ENCODE measurements around the gene XRCC2. TPM values are rescaled to one million over a fixed set of nuclear protein-coding genes. Genes with fewer than 3 reads are reported as not detected.

Gene XRCC2
- total RNA-seq, 4 donors from 2014 or later, result 0.35 to 0.84 (median 0.66) TPM

GRCh38 chr7:152615031-152615741 is 60.8 kb downstream of the XRCC2 start:
- no peaks in the 10 kb centered on the region for H3K4me1 ChIP-seq
- H3K4me3 ChIP-seq, result no peak overlapping the region
- no peak for ATAC-seq
- WGBS, 2 donors (ENCODE audit: low coverage in 1 of 2), result 40% methylated on average over 3 of the region's 13 CpGs; no CpG with 5 or more reads in 1 of the 2 donors
- H3K27ac ChIP-seq, result no peak overlapping the region
- H3K27me3 ChIP-seq, result no peaks in the 10 kb centered on the region
- no peaks in the 10 kb centered on the region for H3K9me3 ChIP-seq
- TF ChIP-seq, protein P1, sequence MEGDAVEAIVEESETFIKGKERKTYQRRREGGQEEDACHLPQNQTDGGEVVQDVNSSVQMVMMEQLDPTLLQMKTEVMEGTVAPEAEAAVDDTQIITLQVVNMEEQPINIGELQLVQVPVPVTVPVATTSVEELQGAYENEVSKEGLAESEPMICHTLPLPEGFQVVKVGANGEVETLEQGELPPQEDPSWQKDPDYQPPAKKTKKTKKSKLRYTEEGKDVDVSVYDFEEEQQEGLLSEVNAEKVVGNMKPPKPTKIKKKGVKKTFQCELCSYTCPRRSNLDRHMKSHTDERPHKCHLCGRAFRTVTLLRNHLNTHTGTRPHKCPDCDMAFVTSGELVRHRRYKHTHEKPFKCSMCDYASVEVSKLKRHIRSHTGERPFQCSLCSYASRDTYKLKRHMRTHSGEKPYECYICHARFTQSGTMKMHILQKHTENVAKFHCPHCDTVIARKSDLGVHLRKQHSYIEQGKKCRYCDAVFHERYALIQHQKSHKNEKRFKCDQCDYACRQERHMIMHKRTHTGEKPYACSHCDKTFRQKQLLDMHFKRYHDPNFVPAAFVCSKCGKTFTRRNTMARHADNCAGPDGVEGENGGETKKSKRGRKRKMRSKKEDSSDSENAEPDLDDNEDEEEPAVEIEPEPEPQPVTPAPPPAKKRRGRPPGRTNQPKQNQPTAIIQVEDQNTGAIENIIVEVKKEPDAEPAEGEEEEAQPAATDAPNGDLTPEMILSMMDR (IDR thresholded peaks at IDR 0.05), result no peak
- TF ChIP-seq EP300 (IDR thresholded peaks at IDR 0.05), result no peak
- no peak for TF ChIP-seq POLR2AphosphoS5 (IDR thresholded peaks at IDR 0.05)
- no peak for TF ChIP-seq POLR2A (IDR thresholded peaks at IDR 0.05)
- H3K36me3 ChIP-seq, result no peaks in the 10 kb centered on the region

- Histone ChIP-seq H3K27ac (no peak overlapping the region), H3K4me3 (no peak overlapping the region), H3K36me3 (no peaks in the 10 kb centered on the region), H3K27me3 (no peaks in the 10 kb centered on the region), H3K4me1 (no peaks in the 10 kb centered on the region), H3K9me3 (no peaks in the 10 kb centered on the region)
- no peak for ATAC-seq
- 67 to 73% methylated on average over 4 of the region's 4 CpGs for WGBS, 2 donors (ENCODE audit: low coverage in 1 of 2)
- TF ChIP-seq POLR2AphosphoS5 (IDR thresholded peaks at IDR 0.05), result no peak
- TF ChIP-seq POLR2A (IDR thresholded peaks at IDR 0.05), result no peak
- TF ChIP-seq EP300 (IDR thresholded peaks at IDR 0.05), result no peak
- TF ChIP-seq, protein P1 (IDR thresholded peaks at IDR 0.05), result no peak
These were observed 67.3 kb downstream of the XRCC2 start for GRCh38 chr7:152608656-152609055.

- TF ChIP-seq POLR2AphosphoS5 (IDR thresholded peaks at IDR 0.05), result no peak
- TF ChIP-seq POLR2A (IDR thresholded peaks at IDR 0.05), result no peak
- no peak for TF ChIP-seq EP300 (IDR thresholded peaks at IDR 0.05)
- TF ChIP-seq, protein P1 (IDR thresholded peaks at IDR 0.05), result no peak
- no peak for ATAC-seq
- no peak overlapping the region for H3K4me3 ChIP-seq
- WGBS, 2 donors (ENCODE audit: low coverage in 1 of 2), result 68% methylated on average over 4 to 10 of the region's 10 CpGs
- no peaks in the 10 kb centered on the region for H3K9me3 ChIP-seq
- H3K27ac ChIP-seq, result no peak overlapping the region
- no peaks in the 10 kb centered on the region for H3K27me3 ChIP-seq
- no peaks in the 10 kb centered on the region for H3K36me3 ChIP-seq
- H3K4me1 ChIP-seq, result no peaks in the 10 kb centered on the region
These were observed 67.7 kb downstream of the XRCC2 start for GRCh38 chr7:152608208-152608607.

GRCh38 chr7:152607007-152607406 is 68.9 kb downstream of the XRCC2 start:
- no peak for ATAC-seq
- Histone ChIP-seq H3K4me3 (no peak overlapping the region), H3K27me3 (no peaks in the 10 kb centered on the region), H3K27ac (no peak overlapping the region), H3K36me3 (no peaks in the 10 kb centered on the region), H3K9me3 (no peaks in the 10 kb centered on the region), H3K4me1 (no peaks in the 10 kb centered on the region)
- TF ChIP-seq POLR2AphosphoS5 (IDR thresholded peaks at IDR 0.05) (no peak), POLR2A (IDR thresholded peaks at IDR 0.05) (no peak), EP300 (IDR thresholded peaks at IDR 0.05) (no peak)
- TF ChIP-seq, protein P1 (IDR thresholded peaks at IDR 0.05), result no peak
- WGBS, 2 donors (ENCODE audit: low coverage in 1 of 2), result 86 to 94% methylated on average over 2 of the region's 2 CpGs

DNA sequence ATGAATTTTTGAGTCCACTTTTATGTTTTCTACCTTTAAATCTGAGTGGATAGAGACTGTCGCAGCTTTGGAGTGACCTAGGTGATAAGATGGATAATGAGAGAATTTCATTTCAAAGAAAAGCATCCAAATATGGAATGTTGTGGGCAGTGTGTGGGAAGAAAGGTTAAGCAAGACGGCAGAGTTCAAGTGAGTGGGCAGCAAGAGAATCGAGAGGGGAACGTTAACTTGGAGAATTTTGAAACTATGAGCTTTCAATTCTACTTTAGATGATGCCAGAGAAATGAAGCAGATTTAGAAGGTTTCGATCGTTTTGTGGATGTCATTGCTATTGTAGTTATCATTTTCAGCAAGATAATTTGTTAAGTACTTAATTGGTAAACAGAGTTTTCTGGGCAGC is 73.0 kb downstream of the XRCC2 start:
- ATAC-seq, result no peak
- 35 to 67% methylated on average over 6 of the region's 6 CpGs for WGBS, 2 donors (ENCODE audit: low coverage in 1 of 2)
- TF ChIP-seq POLR2AphosphoS5 (IDR thresholded peaks at IDR 0.05) (no peak), EP300 (IDR thresholded peaks at IDR 0.05) (no peak), POLR2A (IDR thresholded peaks at IDR 0.05) (no peak)
- TF ChIP-seq, protein P1 (IDR thresholded peaks at IDR 0.05), result no peak
- H3K36me3 ChIP-seq, result no peaks in the 10 kb centered on the region
- no peak overlapping the region for H3K27ac ChIP-seq
- H3K9me3 ChIP-seq, result no peaks in the 10 kb centered on the region
- no peaks in the 10 kb centered on the region for H3K27me3 ChIP-seq
- H3K4me1 ChIP-seq, result no peaks in the 10 kb centered on the region
- no peak overlapping the region for H3K4me3 ChIP-seq

All from gastroesophageal sphincter (tissue), 4 donors.